DLD1 (cell line): ENCODE measurements around the gene SCAPER.
"Not testable (repeated sequence)": the region's sequence is repeated elsewhere in the genome, so short reads cannot be mapped to it uniquely, and the experiment has no call there.

Source experiments
- in situ Hi-C: cut with HindIII; loops from 2 replicates; pipeline ENCODE4 v1.10.0; 2017; ENCODE audit warnings: low sequenced_read_pairs

Gene SCAPER

DNA sequence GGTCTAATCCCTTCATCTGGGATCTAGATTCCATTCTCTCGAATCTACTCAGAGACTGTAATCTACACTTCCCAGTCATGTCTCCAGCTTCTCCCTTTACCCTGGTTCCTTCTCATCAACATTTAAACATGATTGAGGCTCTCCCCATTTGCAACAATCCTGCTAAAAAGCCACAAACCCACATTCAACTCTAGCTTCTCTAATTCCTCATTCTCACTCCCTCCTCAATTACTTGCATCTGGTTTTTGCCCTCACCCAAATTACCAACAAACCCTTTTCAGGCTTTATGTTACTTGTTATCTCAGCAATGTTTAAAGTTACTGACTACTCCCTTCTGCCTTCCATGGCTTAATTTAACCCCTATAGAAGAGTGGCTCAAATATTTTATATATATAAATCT, 605.4 kb downstream of the SCAPER start:
- in situ Hi-C loops: no loop called here

DNA sequence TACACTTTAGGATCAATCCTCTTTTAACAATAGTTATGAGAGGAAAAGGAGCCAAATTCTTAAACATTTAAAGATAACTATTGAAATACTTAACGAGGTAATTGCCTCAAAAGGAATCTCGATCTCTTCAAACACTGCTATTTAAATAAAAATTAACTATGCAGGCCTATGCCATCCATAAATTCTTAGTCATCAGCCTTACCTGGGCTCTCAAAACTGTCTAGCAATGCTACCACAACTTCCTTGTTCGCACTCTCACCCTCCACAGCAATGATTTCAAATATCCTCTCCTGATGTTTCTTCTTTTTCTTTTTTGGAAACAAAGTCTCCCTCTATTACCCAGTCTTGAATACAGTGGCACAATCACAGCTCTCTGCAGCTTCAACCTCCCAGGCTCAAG, 606.2 kb downstream of the SCAPER start:
- in situ Hi-C loops: no loop called here

- in situ Hi-C loops: not testable (repeated sequence)
These were observed 607.2 kb downstream of the SCAPER start for GRCh38 chr15:76297951-76298350.
